NCI-H146 treated with DMSO at 0.1 percent for 48 hours (cell line): ENCODE measurements around the gene ANKRD11.
"Not testable (repeated sequence)": the region's sequence is repeated elsewhere in the genome, so short reads cannot be mapped to it uniquely, and the experiment has no call there.

Experiments used
- DNase-seq: peaks from one replicate; lab custom pipeline; 2025; ENCODE audit not compliant: unreplicated experiment; lab: John Stamatoyannopoulos, UW

The ANKRD11 gene

DNA sequence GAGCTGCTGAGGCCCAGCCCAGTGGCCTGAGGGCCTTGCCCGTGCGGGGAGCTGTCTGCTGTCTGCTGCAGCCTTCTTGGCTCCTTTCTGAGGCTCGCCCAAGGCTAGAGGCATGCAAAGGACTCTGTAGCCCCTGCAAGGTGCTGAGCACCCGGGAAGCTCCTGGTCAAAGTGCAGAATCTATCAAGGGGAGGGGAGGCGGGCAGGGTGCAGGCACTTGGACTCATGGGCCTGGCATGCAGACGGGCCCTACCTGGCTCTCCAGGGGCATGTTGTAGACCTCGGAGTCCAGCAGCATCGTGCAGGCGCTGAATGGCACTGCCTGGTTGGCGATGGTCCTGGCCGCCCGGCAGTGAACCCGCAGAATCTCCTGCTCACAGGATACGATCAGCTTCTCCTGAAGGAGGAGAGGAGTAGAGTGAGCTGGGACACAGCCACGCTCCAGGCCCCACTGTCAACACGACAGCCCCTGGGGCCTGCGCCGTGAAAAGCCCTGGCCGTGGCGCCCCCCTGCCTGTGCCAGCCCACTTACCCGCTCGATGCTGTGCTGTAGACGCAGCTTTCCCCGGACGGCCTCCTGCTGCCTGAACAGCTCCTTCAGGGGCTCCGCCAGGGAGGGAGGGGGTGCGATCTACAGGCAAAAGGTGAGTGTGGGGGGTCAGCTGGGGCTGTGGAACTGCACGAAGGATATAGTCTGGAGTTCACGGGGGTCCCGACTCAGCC lies 215.6 kb downstream of the ANKRD11 start:
- DNase-seq, result no peak

DNA sequence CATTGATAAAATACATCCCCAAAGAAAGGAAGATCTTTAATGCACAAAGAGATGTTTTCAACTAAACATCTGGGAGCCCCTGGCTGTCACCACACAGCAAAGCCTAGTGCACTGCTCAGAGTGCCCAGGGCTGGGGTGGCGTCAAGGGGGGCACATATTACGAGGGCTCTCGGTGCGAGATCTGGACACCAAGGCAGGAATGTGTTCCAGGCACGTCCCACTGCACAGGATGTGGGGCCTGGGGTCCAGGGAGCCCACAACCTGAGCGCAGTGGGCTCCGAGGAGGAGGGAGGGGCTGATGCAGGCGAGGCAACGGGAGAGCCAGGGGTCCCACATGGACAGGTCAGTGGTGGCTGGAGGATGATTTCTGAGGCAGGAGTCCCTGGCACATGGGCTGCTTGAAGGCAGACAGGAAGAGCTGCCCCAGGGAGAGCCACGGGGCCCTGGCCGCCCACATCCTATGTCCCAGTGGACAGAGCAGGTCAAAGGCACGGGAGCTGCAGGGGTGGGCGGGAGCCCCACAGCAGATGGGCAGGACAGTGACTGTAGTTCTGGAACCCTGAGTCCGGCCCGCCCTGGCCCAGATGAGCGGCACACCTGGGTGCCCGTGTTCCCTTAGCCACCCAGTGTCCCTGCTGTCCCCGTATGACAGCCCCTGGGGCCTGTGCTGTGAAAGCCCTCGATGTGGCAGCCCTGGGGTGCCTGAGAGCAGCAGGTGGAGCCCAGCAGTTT lies 216.5 kb downstream of the ANKRD11 start:
- no peak for DNase-seq

GRCh38 chr16:89272631-89273030 lies 217.7 kb downstream of the ANKRD11 start:
- DNase-seq, result no peak

GRCh38 chr16:89270666-89271345 lies 219.6 kb downstream of the ANKRD11 start:
- DNase-seq, result no peak

DNA sequence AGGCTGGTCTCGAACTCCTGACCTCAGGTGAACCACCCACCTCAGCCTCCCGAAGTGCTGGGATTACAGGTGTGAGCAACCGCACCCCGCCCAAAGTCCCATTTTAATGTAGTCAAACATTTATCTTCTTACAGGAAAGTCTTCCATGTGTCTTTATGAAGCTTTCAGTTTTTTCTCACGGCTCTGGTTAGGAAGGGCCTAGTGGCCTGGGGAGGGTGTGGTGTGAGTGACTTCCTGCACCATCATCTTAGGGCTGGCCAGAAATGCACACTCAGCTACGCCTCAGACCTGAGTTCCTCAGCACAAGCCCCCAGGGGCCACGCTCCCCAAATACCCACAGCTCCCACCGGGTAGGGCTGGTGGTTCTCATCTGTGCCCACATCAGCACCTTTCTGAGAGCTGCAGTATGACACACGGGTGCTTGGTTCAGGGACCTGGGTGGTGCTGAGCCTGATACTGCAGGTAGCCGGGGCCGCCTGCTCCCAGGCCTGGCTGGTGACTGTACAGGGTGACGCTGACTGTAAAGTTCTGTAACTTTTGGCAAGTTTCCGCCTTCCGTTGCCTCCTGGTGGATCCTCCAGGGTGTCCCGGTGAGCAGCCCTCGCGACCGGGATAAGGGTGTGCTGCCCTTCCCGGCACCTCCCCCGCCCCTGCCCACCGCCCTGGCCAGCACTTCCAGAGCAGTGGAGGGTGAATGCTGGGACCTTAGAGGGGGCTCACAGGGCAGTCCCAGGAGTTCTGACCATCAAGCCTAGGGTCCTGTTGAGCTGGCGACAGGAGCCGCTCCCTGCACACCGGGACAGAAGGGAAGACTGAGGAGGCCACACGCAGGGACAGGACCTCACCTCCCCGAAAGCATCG lies 220.3 kb downstream of the ANKRD11 start:
- no peak for DNase-seq

GRCh38 chr16:89268987-89269735 lies 221.2 kb downstream of the ANKRD11 start:
- DNase-seq, result no peak

DNA sequence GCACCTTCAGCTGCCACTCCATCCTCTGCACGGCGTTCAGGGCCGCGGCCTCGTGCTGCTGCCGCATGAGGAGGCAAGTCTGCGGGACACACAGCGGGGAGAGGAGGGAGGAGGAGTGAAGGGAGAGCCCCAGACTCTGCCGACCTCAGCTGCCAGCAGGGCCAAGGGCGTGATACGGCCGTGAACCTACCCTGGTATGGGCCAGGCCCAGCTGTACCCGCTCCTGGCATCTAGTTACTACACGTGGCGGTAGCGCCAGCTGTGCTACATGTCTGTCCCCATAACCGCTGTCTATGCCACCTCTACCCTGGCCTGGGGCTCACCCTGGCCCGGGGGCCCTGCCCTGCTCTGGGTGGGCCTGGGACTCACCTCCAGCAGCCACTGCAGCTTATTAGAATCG lies 221.8 kb downstream of the ANKRD11 start:
- DNase-seq, result no peak

GRCh38 chr16:89267746-89268145 lies 222.6 kb downstream of the ANKRD11 start:
- not testable (repeated sequence) for DNase-seq

- DNase-seq, result no peak
Measured at GRCh38 chr16:89266521-89267134, 223.7 kb downstream of the ANKRD11 start.

DNA sequence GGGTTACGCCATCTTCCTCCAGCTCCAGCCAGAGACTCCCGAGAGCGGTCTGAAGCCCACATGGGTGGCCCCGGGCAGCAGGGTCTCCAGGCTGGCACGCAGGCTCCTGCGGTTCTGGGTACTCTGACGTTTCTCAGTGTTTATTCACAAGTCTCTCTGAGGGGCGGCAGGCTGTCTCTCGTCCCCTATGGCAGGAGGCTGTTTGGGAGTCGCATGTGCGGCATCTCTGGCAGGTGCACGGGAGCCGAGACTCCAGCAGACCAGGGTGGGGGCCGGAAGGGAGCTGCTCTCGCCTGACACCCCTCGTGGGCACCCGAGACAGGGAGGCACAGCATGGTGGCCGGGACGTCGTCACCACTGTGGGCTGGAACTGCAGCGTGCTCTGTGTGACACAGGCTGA lies 224.7 kb downstream of the ANKRD11 start:
- DNase-seq, result no peak

GRCh38 chr16:89264800-89265550 lies 225.4 kb downstream of the ANKRD11 start:
- DNase-seq, result no peak

DNA sequence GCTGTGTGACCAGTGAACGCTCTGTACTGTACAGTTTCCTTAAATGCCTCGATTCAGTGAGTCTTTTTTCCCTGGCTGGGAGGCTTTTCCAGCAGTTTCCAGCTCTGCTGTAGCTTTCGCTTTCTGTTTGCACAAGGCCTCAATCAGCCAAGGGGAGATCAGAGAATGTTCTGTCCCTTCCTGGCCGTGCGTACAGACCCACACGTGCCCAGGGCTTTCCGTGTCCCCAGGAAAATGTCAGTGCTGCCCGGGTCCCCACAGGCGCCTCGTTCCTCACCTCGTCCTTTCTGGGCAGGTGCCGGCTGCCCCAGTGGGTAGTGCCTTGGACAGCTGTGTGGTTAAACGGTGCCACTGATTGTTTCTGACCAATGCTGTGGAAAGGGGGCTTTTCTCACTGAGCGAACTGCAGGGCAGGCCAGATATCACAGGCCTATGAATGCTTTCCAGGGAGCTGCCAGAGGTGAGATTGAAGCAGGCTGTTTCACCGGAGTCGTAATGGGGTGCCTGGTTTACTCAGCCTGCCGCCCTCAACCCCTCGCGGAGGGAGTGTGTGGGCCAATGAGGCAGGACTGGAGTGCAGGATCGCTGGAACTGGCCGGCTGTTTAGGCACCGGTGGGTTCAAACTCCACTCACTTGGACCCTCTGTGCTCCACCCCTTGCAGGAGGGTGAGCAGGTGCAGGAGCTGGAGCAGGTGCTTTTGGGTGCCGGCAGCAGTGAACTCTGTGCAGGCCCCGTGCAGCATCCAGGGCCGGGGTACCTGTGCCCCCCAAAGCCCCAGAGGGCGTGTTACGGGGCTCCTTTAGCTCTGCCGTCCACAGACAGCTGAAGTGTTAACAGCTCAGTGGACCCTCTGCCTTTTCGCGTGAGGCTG lies 228.4 kb downstream of the ANKRD11 start:
- DNase-seq, result no peak

DNA sequence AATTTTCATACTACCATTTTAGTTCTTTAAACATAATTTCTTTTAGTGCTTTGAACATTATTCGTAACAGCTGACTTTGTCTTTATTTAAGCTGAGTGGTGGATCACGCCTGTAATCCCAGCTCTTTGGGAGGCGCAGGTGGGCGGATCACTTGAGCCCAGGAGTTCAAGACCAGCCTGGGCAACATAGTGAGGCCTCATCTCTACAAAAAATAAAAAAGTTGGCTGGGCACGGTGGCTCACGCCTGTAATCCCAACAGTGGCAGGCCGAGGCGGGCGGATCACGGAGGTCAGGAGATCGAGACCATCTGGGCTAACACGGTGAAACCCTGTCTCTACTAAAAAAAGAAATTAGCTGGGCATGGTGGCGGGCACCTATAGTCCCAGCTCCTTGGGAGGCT lies 230.5 kb downstream of the ANKRD11 start:
- not testable (repeated sequence) for DNase-seq

DNA sequence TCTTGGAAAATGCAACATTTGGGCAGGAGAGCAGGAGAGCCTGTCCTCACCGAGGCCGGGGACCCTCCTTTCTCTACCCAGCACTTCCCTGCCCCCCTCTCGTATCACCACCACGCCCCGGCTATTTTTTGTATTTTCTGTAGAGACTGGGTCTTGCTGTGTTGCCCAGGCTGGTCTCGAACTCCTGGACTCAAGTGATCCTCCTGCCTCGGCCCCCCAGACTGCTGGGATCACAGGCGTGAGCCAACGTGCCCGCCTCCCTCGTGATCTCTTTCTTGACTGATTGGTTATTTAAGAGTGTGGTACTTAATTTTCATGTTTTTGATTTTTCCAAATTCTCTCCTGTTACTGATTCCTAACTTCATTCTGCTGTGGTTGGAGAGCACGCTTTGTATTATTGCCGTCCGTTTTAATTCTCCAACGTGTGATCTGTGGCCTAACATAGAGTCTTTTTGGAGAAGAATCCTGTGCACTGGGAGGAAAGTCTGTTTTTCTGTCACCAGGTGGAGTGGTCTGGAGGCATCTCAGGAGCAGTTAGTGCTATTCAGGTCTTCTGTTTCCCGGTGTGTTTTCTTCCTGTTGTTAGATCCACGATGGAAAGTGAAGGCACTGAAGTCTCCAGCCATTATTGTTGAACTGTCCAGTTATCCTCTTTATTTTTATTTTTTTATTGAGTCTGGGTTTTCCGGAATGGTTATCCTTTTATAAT lies 232.4 kb downstream of the ANKRD11 start:
- DNase-seq, result no peak

DNA sequence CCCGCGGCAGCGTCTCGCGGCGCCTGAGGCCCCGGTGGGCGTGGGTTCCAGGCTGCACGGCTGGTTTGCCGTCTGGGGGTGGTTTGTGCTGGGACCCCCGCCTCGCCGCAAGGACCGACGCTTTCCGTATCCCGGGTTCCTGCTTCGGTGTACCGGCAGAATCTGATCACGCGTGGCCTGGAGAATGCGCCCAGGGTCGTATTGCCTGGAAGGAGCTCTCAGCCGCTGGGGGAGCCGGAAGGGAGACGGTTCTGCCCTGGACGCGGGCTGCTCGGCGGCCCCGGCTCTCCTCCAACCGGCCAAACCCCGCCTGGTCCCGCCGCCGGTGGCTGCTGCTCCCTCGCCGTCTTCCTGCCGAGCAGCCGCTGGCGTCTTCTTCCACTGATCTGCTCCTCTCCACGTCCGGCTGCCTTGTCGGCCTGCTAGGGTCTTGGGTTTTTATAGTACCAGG lies 233.1 kb downstream of the ANKRD11 start:
- DNase-seq, result no peak

DNA sequence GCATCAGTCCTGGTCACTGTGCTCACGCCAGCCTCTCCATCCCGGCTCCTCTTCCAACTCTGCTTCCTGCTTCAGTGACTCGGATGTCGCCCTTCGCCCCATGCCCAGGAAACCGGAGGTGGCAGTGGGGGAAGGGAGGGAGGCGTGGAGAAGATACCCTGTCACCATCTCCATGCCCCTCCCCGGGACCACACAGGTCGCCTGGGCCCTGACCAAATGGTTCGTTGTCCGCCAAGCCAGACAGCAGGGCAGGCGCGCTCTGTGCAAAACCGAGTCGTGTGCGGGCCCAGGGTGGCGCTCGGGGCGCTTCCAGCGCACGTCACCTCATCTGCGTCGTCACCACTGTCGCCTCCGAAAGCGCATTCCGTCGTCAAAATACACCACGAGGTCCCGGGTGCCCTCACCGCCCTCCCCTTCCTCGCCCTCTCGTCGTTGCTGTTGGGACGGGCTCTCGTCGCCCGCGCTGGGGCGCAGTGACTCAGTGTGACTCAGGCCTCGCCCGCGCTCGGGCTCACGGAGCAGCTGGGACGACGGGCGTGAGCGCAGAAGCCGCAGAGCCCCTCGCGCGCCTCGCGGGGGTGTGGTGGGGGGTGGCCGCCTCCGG lies 233.6 kb downstream of the ANKRD11 start:
- DNase-seq, result no peak
